ENCODE measurements around the gene CLEC7A.

DNA sequence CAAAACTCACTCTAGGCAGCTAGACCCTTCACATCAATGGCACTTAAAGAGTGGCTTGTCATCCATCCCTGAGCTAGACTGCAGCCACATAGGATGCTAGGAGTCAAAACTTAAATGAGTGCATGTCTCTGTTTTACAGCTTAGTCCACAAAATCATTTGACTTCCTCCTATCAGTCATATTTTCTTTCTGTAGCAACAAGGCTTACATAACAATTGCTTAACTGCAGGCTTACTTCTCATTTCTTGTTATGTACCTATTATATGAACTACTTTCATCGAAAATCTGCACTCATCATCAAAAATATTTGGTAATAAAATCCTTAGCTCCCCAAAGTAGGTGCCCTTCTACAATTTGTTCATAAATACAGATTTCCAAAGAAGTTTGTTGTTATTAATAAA, 61.4 kb downstream of the CLEC7A start:
- TF ChIP-seq POLR2A (IDR thresholded peaks at IDR 0.05; ENCODE audit: borderline replicate concordance, extremely low read depth, insufficient read depth, insufficient read length) (no peak), POLR2AphosphoS5 (IDR thresholded peaks at IDR 0.05; ENCODE audit: low read depth, low read length) (no peak), RAD21 (IDR thresholded peaks at IDR 0.05; ENCODE audit: low read depth) (no peak), SIN3A (IDR thresholded peaks at IDR 0.05; ENCODE audit: low read depth) (no peak), EZH2 (IDR thresholded peaks at IDR 0.05) (no peak), ZNF274 (IDR thresholded peaks at IDR 0.05; ENCODE audit: low read depth, low read length) (no peak), EZH2phosphoT487 (IDR thresholded peaks at IDR 0.05; ENCODE audit: borderline replicate concordance) (no peak), SP1 (IDR thresholded peaks at IDR 0.05; ENCODE audit: low read depth) (no peak)
- TF ChIP-seq, protein P1, sequence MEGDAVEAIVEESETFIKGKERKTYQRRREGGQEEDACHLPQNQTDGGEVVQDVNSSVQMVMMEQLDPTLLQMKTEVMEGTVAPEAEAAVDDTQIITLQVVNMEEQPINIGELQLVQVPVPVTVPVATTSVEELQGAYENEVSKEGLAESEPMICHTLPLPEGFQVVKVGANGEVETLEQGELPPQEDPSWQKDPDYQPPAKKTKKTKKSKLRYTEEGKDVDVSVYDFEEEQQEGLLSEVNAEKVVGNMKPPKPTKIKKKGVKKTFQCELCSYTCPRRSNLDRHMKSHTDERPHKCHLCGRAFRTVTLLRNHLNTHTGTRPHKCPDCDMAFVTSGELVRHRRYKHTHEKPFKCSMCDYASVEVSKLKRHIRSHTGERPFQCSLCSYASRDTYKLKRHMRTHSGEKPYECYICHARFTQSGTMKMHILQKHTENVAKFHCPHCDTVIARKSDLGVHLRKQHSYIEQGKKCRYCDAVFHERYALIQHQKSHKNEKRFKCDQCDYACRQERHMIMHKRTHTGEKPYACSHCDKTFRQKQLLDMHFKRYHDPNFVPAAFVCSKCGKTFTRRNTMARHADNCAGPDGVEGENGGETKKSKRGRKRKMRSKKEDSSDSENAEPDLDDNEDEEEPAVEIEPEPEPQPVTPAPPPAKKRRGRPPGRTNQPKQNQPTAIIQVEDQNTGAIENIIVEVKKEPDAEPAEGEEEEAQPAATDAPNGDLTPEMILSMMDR (IDR thresholded peaks at IDR 0.05 in 2 of 3, conservative IDR thresholded peaks at IDR 0.05 in 1 of 3; ENCODE audit: borderline replicate concordance in 1 of 3, insufficient read depth in 1 of 3, low read depth in 2 of 3, low read length in 2 of 3), result no peak
- TF ChIP-seq, protein P2, sequence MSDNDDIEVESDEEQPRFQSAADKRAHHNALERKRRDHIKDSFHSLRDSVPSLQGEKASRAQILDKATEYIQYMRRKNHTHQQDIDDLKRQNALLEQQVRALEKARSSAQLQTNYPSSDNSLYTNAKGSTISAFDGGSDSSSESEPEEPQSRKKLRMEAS (IDR thresholded peaks at IDR 0.05), result no peak
- TF ChIP-seq, protein P3, sequence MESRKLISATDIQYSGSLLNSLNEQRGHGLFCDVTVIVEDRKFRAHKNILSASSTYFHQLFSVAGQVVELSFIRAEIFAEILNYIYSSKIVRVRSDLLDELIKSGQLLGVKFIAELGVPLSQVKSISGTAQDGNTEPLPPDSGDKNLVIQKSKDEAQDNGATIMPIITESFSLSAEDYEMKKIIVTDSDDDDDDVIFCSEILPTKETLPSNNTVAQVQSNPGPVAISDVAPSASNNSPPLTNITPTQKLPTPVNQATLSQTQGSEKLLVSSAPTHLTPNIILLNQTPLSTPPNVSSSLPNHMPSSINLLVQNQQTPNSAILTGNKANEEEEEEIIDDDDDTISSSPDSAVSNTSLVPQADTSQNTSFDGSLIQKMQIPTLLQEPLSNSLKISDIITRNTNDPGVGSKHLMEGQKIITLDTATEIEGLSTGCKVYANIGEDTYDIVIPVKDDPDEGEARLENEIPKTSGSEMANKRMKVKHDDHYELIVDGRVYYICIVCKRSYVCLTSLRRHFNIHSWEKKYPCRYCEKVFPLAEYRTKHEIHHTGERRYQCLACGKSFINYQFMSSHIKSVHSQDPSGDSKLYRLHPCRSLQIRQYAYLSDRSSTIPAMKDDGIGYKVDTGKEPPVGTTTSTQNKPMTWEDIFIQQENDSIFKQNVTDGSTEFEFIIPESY (IDR thresholded peaks at IDR 0.05; ENCODE audit: extremely low read depth, insufficient replicate concordance, low read length), result no peak
